GM18502 (cell line): Measurements from ENCODE around the gene NOXO1.
A peak's percentile ranks its signal among the peaks of the same experiment; 100 is the strongest.

Experiments used
- ATAC-seq: cut with Tn5 transposase; IDR thresholded peaks from one replicate; pipeline ENCODE4 v1.9.1; 2021; ENCODE audit warnings: mild to moderate bottlenecking; ENCODE audit not compliant: unreplicated experiment, poor library complexity

Gene NOXO1

DNA sequence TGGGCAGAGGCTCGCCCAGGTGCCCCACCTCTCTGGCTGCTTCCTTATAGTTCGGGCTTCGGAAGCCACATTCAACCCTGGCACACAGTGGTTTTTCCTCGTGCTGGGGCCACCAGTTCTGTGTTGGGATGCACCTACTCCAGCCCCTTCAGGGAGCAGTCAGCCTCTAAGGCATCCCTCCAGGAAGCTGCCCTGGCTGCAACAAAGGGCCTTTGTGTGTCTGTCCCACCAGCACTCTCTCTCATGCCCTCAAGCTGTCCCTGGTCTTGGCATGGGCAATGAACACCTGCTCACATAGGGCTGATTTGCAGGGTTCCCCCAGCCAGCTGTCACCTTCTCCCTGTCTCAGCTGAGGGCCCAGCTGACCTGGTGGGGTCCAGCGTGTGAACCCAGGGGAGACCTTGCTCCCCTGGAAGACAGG is 754 bp upstream of the NOXO1 start:
- no peak for ATAC-seq

DNA sequence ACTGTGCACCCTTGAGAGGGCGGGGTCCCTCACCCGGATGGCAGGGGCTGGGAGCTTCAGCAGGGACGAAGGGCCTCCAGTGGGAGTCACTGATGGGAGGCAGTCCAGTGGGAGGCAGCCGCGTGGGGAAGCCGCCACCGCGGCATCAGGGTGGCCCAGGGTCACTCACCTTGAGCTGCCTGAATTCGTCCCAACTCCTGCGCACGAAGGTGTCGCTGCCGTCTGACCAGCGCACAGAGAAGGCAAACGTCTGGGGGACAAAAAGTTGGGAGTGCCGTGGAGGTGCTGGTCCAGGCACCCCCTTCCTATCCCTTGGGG is 540 bp downstream of the NOXO1 start:
- no peak for ATAC-seq

DNA sequence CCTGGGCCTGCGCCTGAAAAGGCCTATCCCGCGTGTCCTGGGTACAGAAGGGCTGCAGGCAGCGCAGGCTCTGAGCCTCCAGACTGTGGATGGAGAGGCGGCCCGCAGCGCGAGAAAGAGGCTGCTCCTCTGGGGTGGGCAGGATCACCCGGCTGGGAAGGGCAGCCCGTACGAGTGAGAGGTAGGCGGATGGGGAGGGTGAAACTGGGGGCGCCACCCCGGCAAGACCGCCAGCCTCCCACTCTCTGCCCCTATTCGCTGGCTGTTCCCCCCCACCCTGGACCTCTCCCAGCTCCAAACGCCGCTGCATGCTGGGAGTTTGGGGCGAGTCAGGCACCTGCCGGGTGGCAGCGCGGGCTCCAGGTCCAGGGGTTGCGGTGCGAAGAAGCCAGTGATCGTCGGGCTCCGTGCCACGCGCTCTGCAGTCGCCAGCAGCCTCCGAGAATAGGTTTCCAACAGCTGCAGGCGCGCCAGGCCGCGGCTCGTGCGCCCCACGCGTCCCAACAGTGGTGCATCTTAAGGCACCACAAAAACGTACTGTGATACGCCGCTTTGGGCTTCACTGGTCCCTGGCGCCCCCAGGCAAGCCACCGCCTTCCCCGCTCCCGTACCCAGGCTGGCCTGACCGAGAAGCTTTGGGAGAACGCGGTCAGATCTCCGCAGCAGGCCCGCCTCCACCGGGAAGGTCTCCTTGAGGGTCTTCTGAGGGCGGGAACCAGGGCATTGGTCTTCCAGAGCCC is 1.1 kb downstream of the NOXO1 start:
- no peak for ATAC-seq

DNA sequence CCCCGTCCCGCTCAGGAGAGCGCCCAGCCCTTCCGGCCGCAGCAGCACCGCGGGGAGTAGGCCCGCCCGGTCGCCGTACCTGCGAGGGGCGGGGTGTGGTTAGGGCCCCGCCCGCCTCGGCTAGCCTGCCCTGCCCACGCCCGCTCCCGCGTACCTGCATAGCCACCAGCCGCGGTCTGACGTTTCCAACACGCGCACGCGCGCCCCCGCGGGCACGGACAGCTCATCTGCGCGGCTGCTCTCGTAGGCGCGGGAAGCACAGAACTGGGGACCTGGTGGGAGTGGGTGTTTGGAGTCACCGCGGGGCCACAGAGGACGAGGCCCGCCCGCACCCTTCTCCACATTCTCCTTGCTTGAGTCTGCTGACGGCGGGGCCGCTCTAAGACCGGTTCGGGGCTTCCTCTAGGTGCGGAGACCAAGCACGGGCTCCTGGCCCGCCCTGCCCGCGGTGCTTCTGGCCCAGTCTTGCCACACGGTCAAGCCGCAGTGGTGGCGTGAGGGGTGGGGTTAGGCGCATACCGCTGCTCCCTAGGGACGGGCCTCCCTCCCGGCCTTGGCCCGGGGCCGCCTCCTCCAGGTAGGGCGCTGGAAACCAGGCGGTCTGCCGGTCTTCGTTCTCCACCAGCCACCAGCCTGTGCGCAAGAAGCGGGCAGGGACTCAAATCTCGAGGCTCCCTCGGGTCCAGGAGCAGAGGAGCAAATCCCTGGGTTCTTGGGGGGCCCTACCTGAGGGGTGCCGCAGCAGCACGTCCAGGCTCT is 1.8 kb downstream of the NOXO1 start:
- no peak for ATAC-seq

DNA sequence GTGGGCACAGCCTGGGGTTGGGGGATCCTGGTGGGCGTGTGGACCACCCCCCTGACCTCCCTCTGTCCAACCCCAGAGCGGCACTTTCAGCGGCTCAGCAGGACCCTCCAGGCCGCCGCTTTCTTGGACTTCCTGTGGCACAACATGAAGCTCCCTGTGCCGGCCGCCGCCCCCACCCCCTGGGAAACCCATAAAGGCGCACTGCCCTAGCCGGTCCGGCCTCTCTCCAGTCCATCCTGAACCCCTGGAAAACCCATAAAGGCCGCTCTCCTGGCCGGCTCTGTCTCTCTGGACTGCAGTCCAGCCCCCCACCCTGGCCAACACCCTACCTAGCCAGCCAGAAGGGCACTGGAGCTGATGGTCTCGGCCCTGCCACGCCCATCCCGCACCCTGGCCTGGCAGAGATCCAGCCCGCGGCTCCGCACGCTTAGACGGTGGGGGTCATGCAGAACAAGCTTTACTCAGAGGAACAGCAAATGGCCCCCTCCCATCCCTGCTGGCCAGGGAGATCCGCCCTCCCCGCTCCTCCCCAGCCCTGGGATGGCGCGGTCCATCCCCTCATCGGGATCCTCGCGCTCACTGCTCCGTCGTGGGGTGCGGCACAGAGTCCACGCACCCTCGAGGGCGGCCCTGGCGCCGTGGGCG is 2.7 kb downstream of the NOXO1 start:
- ATAC-seq, result no peak

DNA sequence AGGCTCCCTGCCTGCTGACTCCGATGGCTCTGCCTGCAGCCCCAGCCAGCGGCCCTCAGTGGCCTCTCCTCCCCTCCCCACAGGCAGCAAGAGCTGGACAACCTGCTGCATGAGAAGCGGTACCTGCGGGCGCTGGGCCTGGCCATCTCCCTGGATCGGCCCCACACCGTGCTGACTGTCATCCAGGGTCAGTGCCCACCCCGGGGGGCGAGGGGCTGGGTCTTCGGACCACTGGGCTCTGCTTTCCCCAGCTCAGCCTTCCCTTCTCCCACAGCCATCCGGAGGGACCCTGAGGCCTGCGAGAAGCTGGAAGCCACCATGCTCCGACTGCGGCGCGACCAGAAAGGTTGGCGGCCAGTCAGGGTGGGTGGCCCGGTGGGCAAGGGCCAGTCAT is 3.4 kb downstream of the NOXO1 start:
- no peak for ATAC-seq

DNA sequence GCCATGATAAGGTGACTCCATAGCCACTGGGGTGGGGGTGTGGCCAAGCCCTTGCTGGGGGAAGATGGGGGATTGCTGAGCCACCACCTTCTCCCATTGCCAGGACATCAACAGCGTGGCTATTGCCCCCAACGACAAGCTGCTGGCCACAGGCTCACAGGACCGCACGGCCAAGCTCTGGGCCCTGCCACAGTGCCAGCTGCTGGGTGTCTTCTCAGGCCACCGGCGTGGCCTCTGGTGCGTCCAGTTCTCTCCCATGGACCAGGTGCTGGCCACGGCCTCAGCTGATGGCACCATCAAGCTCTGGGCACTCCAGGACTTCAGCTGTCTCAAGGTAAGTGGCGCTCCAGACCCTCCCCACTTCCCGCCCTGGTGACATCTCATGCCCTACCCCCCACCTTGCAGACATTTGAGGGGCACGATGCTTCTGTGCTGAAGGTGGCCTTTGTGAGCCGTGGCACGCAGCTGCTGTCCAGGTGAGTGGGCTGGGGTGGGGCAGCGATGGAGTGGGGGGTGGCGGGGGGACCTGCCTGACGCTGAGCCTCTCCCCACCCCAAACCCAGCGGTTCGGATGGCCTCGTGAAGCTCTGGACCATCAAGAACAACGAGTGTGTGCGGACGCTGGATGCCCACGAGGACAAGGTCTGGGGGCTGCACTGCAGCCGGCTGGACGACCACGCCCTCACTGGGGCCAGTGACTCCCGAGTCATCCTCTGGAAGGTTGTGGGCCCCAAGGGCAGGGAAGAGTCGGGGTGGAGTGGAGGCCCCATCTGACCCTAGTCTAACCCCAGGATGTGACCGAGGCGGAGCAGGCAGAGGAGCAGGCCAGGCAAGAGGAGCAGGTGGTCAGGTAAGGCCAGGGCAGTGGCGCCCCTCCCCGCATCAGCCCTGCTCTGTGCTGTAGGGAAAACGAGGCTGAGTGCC is 4.1 kb downstream of the NOXO1 start:
- no peak for ATAC-seq

DNA sequence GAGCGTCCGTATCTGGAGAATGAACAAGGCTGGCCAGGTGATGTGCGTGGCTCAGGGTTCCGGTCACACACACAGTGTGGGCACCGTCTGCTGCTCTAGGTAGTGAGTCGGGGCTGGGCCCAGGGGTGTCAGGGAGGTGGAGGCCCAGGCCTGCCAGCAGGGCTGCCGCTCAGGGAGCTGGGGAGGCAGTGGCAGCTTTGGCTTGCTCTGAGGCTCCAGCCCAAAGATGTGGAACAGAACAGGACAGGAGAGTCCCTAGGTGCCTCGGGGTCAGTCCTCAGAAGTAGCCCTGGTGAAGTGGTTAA is 5.1 kb downstream of the NOXO1 start:
- ATAC-seq, result no peak

DNA sequence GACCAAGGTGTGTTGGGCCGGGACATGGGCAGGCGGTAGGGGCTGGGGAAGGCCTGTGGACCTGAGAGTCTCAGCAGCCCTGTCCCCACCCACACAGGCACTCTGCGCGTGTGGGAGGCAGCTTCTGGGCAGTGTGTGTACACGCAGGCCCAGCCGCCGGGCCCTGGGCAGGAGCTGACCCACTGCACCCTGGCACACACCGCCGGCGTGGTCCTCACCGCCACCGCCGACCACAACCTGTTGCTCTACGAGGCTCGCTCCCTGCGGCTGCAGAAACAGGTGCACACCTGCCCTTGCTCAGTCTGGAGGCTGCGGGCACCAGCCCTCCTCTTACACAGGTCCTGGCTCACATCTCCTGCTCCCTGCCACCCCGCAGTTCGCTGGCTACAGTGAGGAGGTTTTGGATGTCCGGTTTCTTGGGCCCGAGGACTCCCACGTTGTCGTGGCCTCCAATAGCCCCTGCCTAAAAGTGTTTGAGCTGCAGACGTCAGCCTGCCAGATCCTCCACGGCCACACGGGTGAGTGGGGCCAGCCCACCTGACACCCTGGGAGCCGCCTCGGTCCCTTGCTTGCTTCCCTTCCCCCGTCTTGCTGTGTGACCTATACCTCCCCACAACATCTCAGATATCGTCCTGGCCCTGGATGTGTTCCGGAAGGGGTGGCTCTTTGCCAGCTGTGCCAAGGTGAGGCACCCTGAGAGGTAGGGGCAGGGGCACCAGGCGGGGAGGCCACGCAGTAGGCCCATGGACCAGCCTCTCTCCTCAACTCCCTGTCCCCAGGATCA is 5.6 kb downstream of the NOXO1 start:
- ATAC-seq, result no peak

DNA sequence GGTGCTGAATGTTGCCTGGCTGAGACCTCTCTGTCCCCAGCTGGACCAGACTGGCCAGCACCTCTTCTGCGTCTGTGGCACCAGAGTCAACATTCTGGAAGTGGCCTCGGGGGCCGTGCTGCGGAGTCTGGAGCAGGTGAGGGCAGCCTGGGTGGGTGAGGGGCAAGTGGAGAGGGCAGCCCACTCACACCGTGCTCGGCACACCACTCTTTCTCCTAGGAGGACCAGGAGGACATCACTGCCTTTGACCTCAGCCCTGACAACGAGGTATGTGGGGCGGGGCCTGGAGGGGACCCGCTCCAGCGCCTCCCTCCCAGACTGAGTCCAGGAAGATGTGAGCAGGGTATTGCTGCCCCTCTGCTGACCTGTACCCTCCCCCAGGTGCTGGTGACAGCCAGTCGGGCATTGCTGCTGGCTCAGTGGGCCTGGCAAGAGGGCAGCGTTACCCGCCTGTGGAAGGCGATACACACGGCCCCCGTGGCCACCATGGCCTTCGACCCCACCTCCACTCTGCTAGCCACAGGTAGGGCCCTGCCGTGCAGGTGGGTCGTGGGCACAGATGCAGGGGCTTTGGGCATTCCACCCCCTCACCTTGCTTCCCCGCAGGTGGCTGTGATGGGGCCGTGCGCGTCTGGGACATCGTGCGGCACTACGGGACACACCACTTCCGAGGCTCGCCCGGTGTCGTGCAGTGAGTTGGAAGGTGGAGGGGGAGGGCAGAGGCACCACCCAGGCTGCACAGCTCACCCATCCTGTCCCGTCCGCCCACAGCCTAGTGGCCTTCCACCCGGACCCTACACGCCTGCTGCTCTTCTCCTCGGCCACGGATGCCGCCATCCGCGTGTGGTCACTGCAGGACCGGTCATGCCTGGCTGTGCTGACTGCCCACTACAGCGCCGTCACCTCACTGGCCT is 6.9 kb downstream of the NOXO1 start:
- no peak for ATAC-seq

DNA sequence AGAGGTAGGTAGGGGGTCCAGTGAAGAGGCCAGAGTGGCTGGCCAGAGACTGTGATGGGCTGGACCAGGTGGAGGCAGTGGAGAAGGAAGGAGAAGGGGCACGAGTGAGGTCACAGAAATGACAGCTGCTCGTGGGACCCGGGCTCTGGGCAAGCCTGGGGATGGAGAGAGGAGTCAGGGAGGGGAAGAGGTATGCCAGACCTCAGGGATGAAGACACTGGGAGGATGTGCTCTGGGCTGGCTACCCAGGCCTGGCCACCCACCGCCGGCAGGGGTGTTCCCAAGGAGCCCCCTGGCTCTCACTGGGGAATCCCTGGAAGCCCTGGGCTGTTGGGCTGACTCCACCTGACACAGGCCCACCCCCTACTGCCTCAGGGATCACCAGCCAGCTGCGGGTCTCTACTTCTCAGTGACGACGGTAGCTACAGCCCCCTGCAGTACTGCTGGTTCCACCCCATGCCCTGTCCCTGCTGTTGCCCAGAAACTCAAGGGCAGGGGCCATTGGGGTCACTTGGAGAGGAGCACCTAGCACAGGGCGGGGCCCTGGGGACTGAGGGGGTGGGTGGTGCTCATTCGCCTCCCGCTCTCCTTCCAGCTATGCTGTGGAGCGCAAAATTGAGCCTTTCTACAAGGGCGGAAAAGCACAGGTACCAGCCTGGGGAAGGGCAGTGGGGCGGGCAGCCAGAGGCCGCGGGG is 7.7 kb downstream of the NOXO1 start:
- no peak for ATAC-seq

DNA sequence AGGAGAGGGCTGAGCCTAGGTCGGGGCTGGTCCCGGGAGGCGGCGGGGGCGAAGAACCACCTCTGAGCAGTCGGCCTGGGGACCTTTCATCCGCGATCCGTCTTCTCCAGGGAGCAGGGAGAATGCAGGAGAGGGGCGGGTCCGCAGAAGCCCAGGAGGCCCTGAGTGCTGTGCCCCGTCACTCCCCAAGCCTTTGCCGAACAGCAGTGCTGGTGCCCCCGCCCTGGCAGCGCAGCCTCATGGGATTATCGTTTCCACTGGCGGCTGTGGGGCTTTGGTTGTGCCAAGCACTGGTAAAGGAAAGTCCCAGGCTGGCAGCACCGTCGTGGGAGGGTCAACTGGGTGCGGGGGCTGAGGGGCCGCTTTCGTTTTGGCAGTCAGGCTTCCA is 8.8 kb downstream of the NOXO1 start:
- ATAC-seq, result peak; percentile 9

DNA sequence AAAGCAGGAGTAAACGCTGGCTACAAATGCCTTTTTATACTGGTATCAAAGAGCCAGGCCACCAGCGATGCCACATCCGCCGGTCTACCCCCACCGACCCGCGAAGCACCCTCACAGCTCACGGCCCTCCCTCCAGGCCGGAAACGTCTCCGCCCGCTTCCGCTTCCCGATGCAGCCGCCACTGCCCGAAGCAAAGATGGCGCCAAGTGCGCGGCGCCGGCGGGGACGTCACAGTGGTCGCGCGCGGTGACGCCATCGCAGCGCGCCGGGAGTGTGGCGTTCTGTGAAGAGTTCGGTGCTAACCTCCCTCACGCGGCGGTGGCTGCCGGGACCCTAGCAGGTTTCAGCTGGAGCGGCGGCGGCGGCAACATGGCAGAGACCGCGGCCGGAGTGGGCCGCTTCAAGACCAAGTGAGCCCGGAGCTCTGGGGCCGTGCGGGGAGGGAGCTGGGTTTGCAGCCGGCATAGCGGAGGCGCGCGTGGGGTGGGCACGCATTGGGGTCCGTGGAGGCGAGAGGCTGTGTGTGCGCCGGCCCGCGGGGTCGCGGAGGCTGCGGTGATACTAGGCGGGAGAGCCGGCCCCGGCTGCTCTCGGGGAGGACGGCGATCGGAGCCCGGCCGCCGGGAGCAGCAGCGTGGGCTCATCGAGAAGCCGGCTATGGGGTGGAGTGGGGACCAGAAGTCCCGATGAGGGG is 9.3 kb downstream of the NOXO1 start, which contains the start of gene TBL3:
TBL3 (plus strand) TSS at position 258 of the 694 bp plus-strand sequence; CDS start at position 370, 112 bp downstream.
- peak; percentile 85 for ATAC-seq

DNA sequence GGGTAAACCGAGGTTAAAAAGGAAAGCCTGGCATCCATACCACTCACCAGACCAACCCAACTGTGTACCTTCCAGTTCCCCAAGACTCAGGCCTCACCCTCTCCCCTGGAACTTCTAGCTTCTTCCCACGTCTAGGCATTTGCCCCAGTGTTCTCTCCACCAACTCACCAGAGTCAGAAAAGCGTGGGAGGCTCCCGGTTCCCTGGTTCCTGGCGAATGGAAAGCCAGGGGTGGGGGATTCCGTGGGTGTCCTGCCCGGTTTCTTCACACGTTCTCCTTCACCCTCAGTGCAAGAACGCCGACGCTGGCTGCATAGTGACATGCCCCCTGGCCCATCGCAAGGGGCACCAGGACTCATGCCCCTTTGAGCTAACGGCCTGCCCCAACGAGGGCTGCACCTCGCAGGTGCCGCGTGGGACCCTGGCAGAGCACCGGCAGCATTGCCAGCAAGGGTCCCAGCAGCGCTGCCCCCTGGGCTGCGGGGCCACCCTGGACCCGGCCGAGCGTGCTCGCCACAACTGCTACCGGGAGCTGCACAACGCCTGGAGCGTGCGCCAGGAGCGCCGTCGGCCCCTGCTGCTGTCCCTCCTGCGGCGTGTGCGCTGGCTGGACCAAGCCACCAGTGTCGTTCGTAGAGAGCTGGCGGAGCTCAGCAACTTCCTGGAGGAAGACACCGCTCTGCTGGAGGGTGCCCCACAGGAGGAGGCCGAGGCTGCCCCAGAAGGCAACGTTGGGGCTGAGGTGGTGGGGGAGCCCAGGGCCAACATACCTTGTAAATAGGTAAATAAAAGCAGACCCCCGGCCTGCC is 12.9 kb downstream of the NOXO1 start:
- ATAC-seq, result no peak

DNA sequence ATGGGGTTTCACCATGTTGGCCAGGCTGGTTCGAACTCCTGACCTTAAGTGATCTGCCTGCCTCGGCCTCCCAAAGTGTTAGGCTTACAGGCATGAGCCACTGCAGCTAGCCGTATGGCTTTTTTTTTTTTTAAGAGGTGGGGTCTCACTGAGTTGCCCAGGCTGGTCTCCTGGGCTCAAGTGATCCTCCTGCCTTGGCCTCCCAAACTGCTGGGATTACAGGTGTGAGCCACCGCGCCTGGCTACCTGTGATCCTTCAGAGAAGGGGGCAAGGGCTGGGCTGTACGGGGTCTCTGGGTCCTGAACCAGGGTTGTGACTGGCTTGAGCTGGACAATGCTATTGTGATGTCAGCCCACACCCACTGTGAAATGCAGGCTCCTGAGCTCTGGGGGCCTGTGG is 14.8 kb downstream of the NOXO1 start, which contains the start of gene RNF151:
RNF151 (plus strand) TSS at position 397 of the 400 bp plus-strand sequence. CDS start 26 bp downstream, outside the sequence.
- no peak for ATAC-seq

DNA sequence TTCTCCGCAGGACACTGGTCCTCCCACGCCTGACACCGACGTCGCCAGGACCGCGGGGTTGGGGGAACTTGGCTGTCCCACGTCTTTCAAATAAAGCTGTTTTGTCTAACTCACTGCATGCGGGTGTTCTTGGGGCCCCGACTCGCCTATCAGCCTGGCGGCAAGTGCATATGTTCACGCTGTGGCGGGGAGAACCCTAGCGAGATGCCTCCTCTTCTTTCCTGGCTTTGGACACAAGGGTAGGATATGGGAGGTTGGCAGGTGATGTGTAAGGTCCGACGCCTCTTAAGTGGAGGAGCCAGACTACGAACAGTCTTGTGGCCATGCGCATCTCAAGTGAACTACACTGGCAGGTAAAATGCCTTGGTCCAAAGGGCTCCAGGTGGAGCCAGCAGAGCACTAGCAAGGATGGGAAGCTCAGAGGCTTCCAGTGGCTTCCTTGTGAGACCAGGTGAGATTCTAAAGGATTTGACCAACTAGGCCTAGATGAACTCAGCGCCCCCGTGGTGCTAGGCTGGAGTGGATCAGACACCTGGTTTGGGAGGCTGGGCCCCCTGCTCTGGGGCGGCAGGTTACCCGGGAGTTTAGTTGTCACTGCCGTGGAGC is 15.8 kb downstream of the NOXO1 start:
- no peak for ATAC-seq
